HG03060 (cell line): ENCODE results near the gene KYNU.
"Not testable (repeated sequence)": the region's sequence is repeated elsewhere in the genome, so short reads cannot be mapped to it uniquely, and the experiment has no call there.

Source experiments
- ATAC-seq: cut with Tn5 transposase; IDR thresholded peaks from one replicate; pipeline ENCODE4 v1.9.1; 2021; ENCODE audit warnings: low read depth, moderate number of reproducible peaks; ENCODE audit not compliant: unreplicated experiment

KYNU gene

GRCh38 chr2:143078104-143078503 lies 200.6 kb downstream of the KYNU start:
- no peak for ATAC-seq

- ATAC-seq, result no peak
These were observed 204.2 kb downstream of the KYNU start for GRCh38 chr2:143081616-143082015.

- ATAC-seq, result no peak
These were observed 206.2 kb downstream of the KYNU start for GRCh38 chr2:143083636-143084035.

GRCh38 chr2:143084462-143084861 lies 207.0 kb downstream of the KYNU start:
- no peak for ATAC-seq

- peak; percentile 59 for ATAC-seq
These were observed 207.8 kb downstream of the KYNU start for GRCh38 chr2:143085125-143085784.

- ATAC-seq, result no peak
These were observed 209.6 kb downstream of the KYNU start for GRCh38 chr2:143087033-143087432.

- ATAC-seq, result no peak
These were observed 210.9 kb downstream of the KYNU start for GRCh38 chr2:143088388-143088787.

- ATAC-seq, result not testable (repeated sequence)
These were observed 212.1 kb downstream of the KYNU start for GRCh38 chr2:143089520-143089919.
